Kidney (tissue), 14 donors: ENCODE results near the gene ZDHHC11. TPM values are rescaled to one million over a fixed set of nuclear protein-coding genes. Genes with fewer than 3 reads are reported as not detected.
"Not testable (repeated sequence)": the region's sequence is repeated elsewhere in the genome, so short reads cannot be mapped to it uniquely, and the experiment has no call there.

Source experiments
- DNase-seq, 5 donors: peaks; one replicate each; pipeline ENCODE4 v3.0.0-alpha.2; 2013 to 2020
- FAIRE-seq: peaks from 2 replicates; lab custom pipeline; 2012; peaks lifted over from hg19 to GRCh38; lab: Jason Lieb, UNC
- H3K27ac ChIP-seq, 2 donors: one replicate each; pipeline ENCODE4 v1.7.0; 2013; ENCODE audit warnings: low read depth in 2 of 2, low read length in 2 of 2, inconsistent platforms in 1 of 2
- H3K27me3 ChIP-seq: one replicate; pipeline ENCODE4 v1.7.1; 2013; ENCODE audit warnings: low read length, inconsistent platforms; ENCODE audit not compliant: control insufficient read depth, insufficient read depth
- H3K36me3 ChIP-seq, 3 donors: one replicate each; pipeline versions ENCODE4 v1.7.0 to v1.7.1; 2013; ENCODE audit warnings: low read length in 3 of 3, control low read depth in 1 of 3, inconsistent platforms in 1 of 3; ENCODE audit not compliant: insufficient read depth in 3 of 3, control insufficient read depth in 2 of 3
- H3K4me1 ChIP-seq, 3 donors: one replicate each; pipeline versions ENCODE4 v1.7.0 to v1.7.1; 2013; ENCODE audit warnings: low read length in 3 of 3, inconsistent platforms in 1 of 3, low read depth in 1 of 3; ENCODE audit not compliant: control insufficient read depth in 2 of 3, insufficient read depth in 2 of 3
- H3K4me3 ChIP-seq, 3 donors: one replicate each; pipeline versions ENCODE4 v1.7.0 to v1.8.1; 2013; ENCODE audit warnings: low read length in 3 of 3, control low read depth in 1 of 3, inconsistent platforms in 1 of 3
- H3K9ac ChIP-seq, 3 donors: one replicate each; pipeline versions ENCODE4 v1.7.0 to v1.7.1; 2013; ENCODE audit warnings: low read length in 3 of 3, control low read depth in 1 of 3, inconsistent platforms in 1 of 3
- H3K9me3 ChIP-seq, 3 donors: one replicate each; pipeline versions ENCODE4 v1.7.0 to v1.7.1; 2013; ENCODE audit warnings: low read length in 3 of 3, control low read depth in 1 of 3, inconsistent platforms in 1 of 3; ENCODE audit not compliant: control insufficient read depth in 2 of 3, insufficient read depth in 1 of 3
- intact Hi-C: fragments of 100-400 bp; cut with DNase I; formaldehyde crosslinking; loops from one replicate; pipeline ENCODE4 v1.11.1; 2022
- polyA plus RNA-seq: library from polyadenylated mRNA; stranded (reverse); fragments of 350-450 nt; fragmentation: Illumina TruSeq; extraction: RNeasy Lipid Tissue Mini Kit (QIAGEN cat#74804); gene quantifications from one replicate; pipeline ENCODE4 v1.2.3, GENCODE V29; 2014; ENCODE audit warnings: low read depth, low replicate concordance; ENCODE audit not compliant: insufficient read depth
- total RNA-seq: library from RNA; stranded (reverse); fragmentation: NEBNext Ultra II Directional; extraction: Animal tissue kit (Norgen Biotek cat#: 25700); gene quantifications from one replicate; pipeline ENCODE4 v1.2.1, GENCODE V29; 2021
- TF ChIP-seq, protein P1 (sequence below): IDR thresholded peaks from 3 replicates; pipeline ENCODE4 v1.5.1; 2012; ENCODE audit warnings: mild to moderate bottlenecking, moderate library complexity, borderline replicate concordance; ENCODE audit not compliant: insufficient read depth; ENCODE audit errors: extremely low read depth
- donor health status: control.
- donor health status: control.
- donor health status: control.
- donor health status: control.
- donor health status: control.
- donor health status: DM: yes; HTN: yes; CAD: no.
- donor health status: Normal renal cell carcinoma (clear cell type).

The ZDHHC11 gene
- total and polyA plus RNA-seq, 2 donors from 2014 or later, result 1.6 to 10.1 TPM

- FAIRE-seq, result no peak
- H3K27ac ChIP-seq, result no peak overlapping the region
Observed at GRCh38 chr5:881551-881935, 30.8 kb upstream of the ZDHHC11 start.

GRCh38 chr5:880816-881550 lies 30.2 kb upstream of the ZDHHC11 start:
- TF ChIP-seq, protein P1, sequence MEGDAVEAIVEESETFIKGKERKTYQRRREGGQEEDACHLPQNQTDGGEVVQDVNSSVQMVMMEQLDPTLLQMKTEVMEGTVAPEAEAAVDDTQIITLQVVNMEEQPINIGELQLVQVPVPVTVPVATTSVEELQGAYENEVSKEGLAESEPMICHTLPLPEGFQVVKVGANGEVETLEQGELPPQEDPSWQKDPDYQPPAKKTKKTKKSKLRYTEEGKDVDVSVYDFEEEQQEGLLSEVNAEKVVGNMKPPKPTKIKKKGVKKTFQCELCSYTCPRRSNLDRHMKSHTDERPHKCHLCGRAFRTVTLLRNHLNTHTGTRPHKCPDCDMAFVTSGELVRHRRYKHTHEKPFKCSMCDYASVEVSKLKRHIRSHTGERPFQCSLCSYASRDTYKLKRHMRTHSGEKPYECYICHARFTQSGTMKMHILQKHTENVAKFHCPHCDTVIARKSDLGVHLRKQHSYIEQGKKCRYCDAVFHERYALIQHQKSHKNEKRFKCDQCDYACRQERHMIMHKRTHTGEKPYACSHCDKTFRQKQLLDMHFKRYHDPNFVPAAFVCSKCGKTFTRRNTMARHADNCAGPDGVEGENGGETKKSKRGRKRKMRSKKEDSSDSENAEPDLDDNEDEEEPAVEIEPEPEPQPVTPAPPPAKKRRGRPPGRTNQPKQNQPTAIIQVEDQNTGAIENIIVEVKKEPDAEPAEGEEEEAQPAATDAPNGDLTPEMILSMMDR, result no peak
- no peak overlapping the region for H3K27ac ChIP-seq
- DNase-seq (peak in 1 of 5 donors; percentile 35), FAIRE-seq (no peak)
- no peak overlapping the region for H3K9ac ChIP-seq
- H3K36me3 ChIP-seq, result peaks cover 5 to 54% (median 46%) of the 10 kb centered on the region in 3 donors
- H3K27me3 ChIP-seq, result no peaks in the 10 kb centered on the region
- H3K9me3 ChIP-seq, result no peaks in the 10 kb centered on the region
- intact Hi-C loops, result no loop called here
- no peak overlapping the region for H3K4me3 ChIP-seq
- H3K4me1 ChIP-seq, result no peaks in the 10 kb centered on the region

More at GRCh38 chr5:881551-881935, 30.8 kb upstream of the ZDHHC11 start:
- H3K4me3 ChIP-seq, result no peak overlapping the region
- TF ChIP-seq, protein P1, result no peak
- peaks cover 5 to 59% (median 52%) of the 10 kb centered on the region in 3 donors for H3K36me3 ChIP-seq
- intact Hi-C loops, result no loop called here
- no peaks in the 10 kb centered on the region for H3K9me3 ChIP-seq
- no peak overlapping the region for H3K9ac ChIP-seq
- no peaks in the 10 kb centered on the region for H3K27me3 ChIP-seq
- H3K4me1 ChIP-seq, result no peaks in the 10 kb centered on the region
- DNase-seq, result peak in 1 of 5 donors; percentile 42

GRCh38 chr5:878677-879076 lies 27.9 kb upstream of the ZDHHC11 start:
- DNase-seq, H3K27ac ChIP-seq, FAIRE-seq, intact Hi-C loops, H3K9ac ChIP-seq, H3K4me3 ChIP-seq, H3K4me1 ChIP-seq, H3K27me3 ChIP-seq, H3K9me3 ChIP-seq: not testable (repeated sequence)
- H3K36me3 ChIP-seq, result peaks cover 6 to 43% (median 42%) of the 10 kb centered on the region in 3 donors

DNA sequence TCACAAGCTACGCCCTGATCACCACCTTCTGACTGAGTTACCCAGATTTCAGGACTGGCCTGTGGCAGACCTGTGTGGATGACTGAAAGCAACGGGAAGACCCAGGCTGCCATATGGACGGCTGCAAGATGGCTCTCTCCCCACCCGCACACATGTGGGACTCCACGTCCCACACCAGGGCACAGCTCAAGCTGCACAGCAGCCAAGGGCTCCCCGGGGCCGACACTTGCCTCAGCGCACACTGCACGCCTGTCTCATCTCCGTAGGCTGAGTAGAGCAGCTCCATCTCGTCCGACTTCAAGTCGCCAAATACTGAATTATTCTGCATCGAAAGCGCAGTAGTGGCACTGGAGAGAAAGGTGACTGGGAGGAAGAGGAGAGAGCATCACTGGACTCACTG lies 27.3 kb upstream of the ZDHHC11 start:
- FAIRE-seq (no peak), DNase-seq (peak in 1 of 5 donors; percentile 57)
- TF ChIP-seq, protein P1, result no peak
- no peaks in the 10 kb centered on the region for H3K4me1 ChIP-seq
- H3K9ac ChIP-seq, result no peak overlapping the region
- H3K4me3 ChIP-seq, result no peak overlapping the region
- no peaks in the 10 kb centered on the region for H3K27me3 ChIP-seq
- H3K36me3 ChIP-seq, result peaks cover 6 to 40% (median 38%) of the 10 kb centered on the region in 3 donors
- H3K9me3 ChIP-seq, result no peaks in the 10 kb centered on the region
- H3K27ac ChIP-seq, result no peak overlapping the region
- intact Hi-C loops, result no loop called here
